OCI-LY1 (cell line): Measurements from ENCODE around the gene MANBA.

ENCODE experiments used
- H2AFZ ChIP-seq: fragments of 200-600 bp; sonication (generic), shearing (Covaris generic); 2 replicates; pipeline ENCODE4 v1.6.0; 2014; ENCODE audit warnings: antibody characterized with exemption, mild to moderate bottlenecking, low read length
- H3F3A ChIP-seq: fragments of 200-600 bp; sonication (generic), shearing (Covaris generic); 2 replicates; pipeline ENCODE4 v1.6.0; 2014; ENCODE audit warnings: mild to moderate bottlenecking, antibody characterized with exemption, low read length, moderate library complexity; ENCODE audit not compliant: insufficient read depth
- H3K27ac ChIP-seq: fragments of 200-600 bp; sonication (generic); 2 replicates; pipeline ENCODE4 v1.5.1; 2014; ENCODE audit warnings: low read length, mixed run types, mild to moderate bottlenecking, low read depth; ENCODE audit not compliant: poor library complexity, severe bottlenecking
- H3K27me3 ChIP-seq: fragments of 200-600 bp; sonication (generic); 2 replicates; pipeline ENCODE4 v1.6.0; 2014; ENCODE audit warnings: antibody characterized with exemption, mild to moderate bottlenecking, low read length, moderate library complexity; ENCODE audit not compliant: insufficient read depth
- H3K36me3 ChIP-seq: fragments of 200-600 bp; sonication (generic); 2 replicates; pipeline ENCODE4 v1.6.1; 2014; ENCODE audit warnings: mild to moderate bottlenecking, antibody characterized with exemption, low read length, moderate library complexity, mixed read lengths; ENCODE audit not compliant: insufficient read depth
- H3K4me1 ChIP-seq: fragments of 200-600 bp; sonication (generic); 2 replicates; pipeline ENCODE4 v1.5.1; 2014; ENCODE audit warnings: mild to moderate bottlenecking, low read length, moderate library complexity; ENCODE audit not compliant: insufficient read depth, severe bottlenecking
- H3K4me2 ChIP-seq: fragments of 200-600 bp; sonication (generic), shearing (Covaris generic); 2 replicates; pipeline ENCODE4 v1.6.1; 2014; ENCODE audit warnings: low read length
- H3K4me3 ChIP-seq: fragments of 200-600 bp; sonication (generic); 2 replicates; pipeline ENCODE4 v1.5.1; 2014; ENCODE audit warnings: low read length, low read depth, mild to moderate bottlenecking, mixed read lengths; ENCODE audit not compliant: poor library complexity, severe bottlenecking
- H3K79me2 ChIP-seq: fragments of 200-600 bp; shearing (Covaris generic); 2 replicates; pipeline ENCODE4 v1.6.1; 2016; ENCODE audit warnings: mixed run types, low read length, mixed read lengths; ENCODE audit not compliant: insufficient read depth
- H3K9ac ChIP-seq: fragments of 200-600 bp; sonication (generic), shearing (Covaris generic); 2 replicates; pipeline ENCODE4 v1.6.1; 2014; ENCODE audit warnings: mild to moderate bottlenecking, low read length, mixed read lengths
- H3K9me2 ChIP-seq: fragments of 200-600 bp; sonication (generic), shearing (Covaris generic); 2 replicates; pipeline ENCODE4 v1.6.1; 2014; ENCODE audit warnings: low read depth, mild to moderate bottlenecking, low read length, mixed read lengths
- H3K9me3 ChIP-seq: fragments of 200-600 bp; shearing (Covaris generic); 2 replicates; pipeline ENCODE4 v1.6.1; 2014; ENCODE audit warnings: low read length, mixed read lengths
- H4K20me1 ChIP-seq: fragments of 200-600 bp; sonication (generic), shearing (Covaris generic); 2 replicates; pipeline ENCODE4 v1.6.0; 2016; ENCODE audit warnings: mild to moderate bottlenecking, low read length; ENCODE audit not compliant: insufficient read depth
- EZH2 ChIP-seq: fragments of 200-600 bp; sonication (generic), shearing (Covaris generic); IDR thresholded peaks from 2 replicates; pipeline ENCODE4 v1.8.0; 2017; ENCODE audit warnings: borderline replicate concordance, mixed run types, mild to moderate bottlenecking, antibody characterized with exemption, low read length, moderate library complexity, mixed read lengths
- TF ChIP-seq, protein P1 (sequence below): fragments of 200-600 bp; sonication (generic), shearing (Covaris generic); IDR thresholded peaks from 2 replicates; pipeline ENCODE4 v1.5.1; 2017; ENCODE audit warnings: mild to moderate bottlenecking, antibody characterized with exemption, low read length, moderate library complexity, mixed read lengths

Gene MANBA

DNA sequence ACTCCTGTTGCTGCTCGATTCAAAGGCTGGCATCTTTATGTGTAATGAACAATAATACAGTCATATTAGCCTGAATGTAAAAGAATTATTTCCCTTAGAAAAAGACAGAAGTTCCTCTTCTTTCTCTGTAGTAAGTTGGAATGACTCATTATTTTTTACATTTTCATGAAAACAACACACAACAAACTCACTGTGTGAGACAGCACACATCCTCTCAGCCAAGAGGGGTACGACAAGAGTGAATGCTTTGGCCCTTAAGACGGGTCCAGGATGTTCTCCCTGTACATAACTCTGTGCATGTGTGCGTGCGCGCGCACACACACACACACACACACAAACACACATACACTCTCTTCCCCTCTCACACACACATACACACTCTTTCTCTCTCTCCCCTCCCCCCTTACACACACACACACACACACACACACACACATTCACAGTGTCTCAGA, 72.8 kb downstream of the MANBA start:
- Histone ChIP-seq H4K20me1 (no peaks in the 10 kb centered on the region), H3K4me3 (no peak overlapping the region), H3K4me1 (peaks cover 30% of the 10 kb centered on the region), H3K27ac (peak overlapping the region; percentile 27), H3K79me2 (no peaks in the 10 kb centered on the region), H3K4me2 (no peak overlapping the region), H3K9me3 (no peaks in the 10 kb centered on the region), H2AFZ (no peak overlapping the region), H3K9me2 (no peaks in the 10 kb centered on the region), H3K27me3 (no peaks in the 10 kb centered on the region), H3K9ac (no peak overlapping the region), H3F3A (no peaks in the 10 kb centered on the region), H3K36me3 (peaks cover 26% of the 10 kb centered on the region; the same call in 1 of the 2 replicates)
- TF ChIP-seq, protein P1, sequence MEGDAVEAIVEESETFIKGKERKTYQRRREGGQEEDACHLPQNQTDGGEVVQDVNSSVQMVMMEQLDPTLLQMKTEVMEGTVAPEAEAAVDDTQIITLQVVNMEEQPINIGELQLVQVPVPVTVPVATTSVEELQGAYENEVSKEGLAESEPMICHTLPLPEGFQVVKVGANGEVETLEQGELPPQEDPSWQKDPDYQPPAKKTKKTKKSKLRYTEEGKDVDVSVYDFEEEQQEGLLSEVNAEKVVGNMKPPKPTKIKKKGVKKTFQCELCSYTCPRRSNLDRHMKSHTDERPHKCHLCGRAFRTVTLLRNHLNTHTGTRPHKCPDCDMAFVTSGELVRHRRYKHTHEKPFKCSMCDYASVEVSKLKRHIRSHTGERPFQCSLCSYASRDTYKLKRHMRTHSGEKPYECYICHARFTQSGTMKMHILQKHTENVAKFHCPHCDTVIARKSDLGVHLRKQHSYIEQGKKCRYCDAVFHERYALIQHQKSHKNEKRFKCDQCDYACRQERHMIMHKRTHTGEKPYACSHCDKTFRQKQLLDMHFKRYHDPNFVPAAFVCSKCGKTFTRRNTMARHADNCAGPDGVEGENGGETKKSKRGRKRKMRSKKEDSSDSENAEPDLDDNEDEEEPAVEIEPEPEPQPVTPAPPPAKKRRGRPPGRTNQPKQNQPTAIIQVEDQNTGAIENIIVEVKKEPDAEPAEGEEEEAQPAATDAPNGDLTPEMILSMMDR: no peak

DNA sequence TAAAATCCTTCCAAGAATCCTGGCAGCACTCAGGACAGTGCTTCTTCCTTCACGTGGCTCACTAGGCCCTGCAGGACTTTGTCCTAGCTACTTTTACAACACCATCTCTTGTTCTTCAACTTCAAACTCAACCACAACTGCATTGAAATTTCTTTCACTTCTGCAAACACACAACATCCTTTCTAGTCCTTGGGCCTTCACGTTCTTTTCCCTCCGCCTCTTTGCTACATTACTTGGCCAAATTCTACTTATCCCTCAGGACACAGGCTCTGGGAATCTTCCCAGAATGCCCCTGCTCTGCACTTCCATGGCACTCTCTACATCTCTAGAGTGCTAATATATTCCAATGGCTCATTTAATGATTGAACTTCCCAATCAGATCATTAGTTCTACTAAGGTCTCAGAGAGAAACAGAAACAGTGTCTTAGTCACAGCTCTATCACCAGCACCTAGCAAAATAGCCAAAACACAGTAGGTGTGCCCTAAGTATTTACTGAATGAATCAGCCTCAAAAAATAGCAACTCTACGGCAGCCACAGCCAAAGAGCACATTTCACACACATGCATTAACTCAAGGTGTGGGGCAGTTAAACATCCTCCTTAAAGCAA, 73.3 kb downstream of the MANBA start:
- Histone ChIP-seq H3K9me3 (no peaks in the 10 kb centered on the region), H3K9ac (no peak overlapping the region), H3K79me2 (no peaks in the 10 kb centered on the region), H3K27me3 (no peaks in the 10 kb centered on the region), H3K4me3 (no peak overlapping the region), H3K27ac (peak overlapping the region; percentile 27), H3K4me2 (no peak overlapping the region), H3F3A (no peaks in the 10 kb centered on the region), H4K20me1 (no peaks in the 10 kb centered on the region), H3K36me3 (peaks cover 32% of the 10 kb centered on the region), H2AFZ (no peak overlapping the region), H3K9me2 (no peaks in the 10 kb centered on the region), H3K4me1 (peaks cover 30% of the 10 kb centered on the region)
- TF ChIP-seq EZH2: no peak
- TF ChIP-seq, protein P1: no peak

DNA sequence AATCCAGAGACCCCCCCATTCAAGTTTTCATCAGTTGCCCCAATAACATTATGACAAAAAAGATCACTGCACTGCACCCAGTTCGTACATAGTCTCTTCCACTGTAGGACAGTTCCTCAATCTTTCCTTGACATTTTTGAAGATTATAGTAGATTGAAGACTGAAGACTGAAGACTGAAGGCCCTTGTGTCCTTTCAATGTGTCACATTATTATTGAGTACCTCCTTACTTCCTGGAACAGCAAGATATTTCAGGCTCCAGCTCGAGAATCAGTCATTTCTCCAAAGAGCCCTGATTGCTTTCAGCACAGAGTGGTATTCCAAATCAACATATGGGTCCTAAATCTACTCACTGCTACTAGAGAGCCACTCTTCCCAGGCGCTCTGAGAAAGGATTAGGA, 75.0 kb downstream of the MANBA start:
- no peaks in the 10 kb centered on the region for H3K27me3 ChIP-seq
- H3K36me3 ChIP-seq: peaks cover 41% of the 10 kb centered on the region
- H3K9me2 ChIP-seq: no peaks in the 10 kb centered on the region
- peaks cover 30% of the 10 kb centered on the region for H3K4me1 ChIP-seq
- no peaks in the 10 kb centered on the region for H4K20me1 ChIP-seq
- no peak overlapping the region for H2AFZ ChIP-seq
- TF ChIP-seq, protein P1: no peak
- no peak for TF ChIP-seq EZH2
- no peaks in the 10 kb centered on the region for H3K79me2 ChIP-seq
- no peaks in the 10 kb centered on the region for H3F3A ChIP-seq
- no peak overlapping the region for H3K4me2 ChIP-seq
- no peak overlapping the region for H3K9ac ChIP-seq
- H3K27ac ChIP-seq: no peak overlapping the region
- no peaks in the 10 kb centered on the region for H3K9me3 ChIP-seq
- no peak overlapping the region for H3K4me3 ChIP-seq
